ENCODE data around the gene QTRT2.

Gene QTRT2

GRCh38 chr3:114122027-114122709 lies 65.6 kb downstream of the QTRT2 start:
- no peak for DNase-seq (ENCODE audit: low read depth in 2 of 2)

GRCh38 chr3:114126461-114126860 lies 69.9 kb downstream of the QTRT2 start:
- no peak for DNase-seq (ENCODE audit: low read depth in 2 of 2)

GRCh38 chr3:114127517-114127916 lies 71.0 kb downstream of the QTRT2 start:
- no peak for DNase-seq (ENCODE audit: low read depth in 2 of 2)

DNA sequence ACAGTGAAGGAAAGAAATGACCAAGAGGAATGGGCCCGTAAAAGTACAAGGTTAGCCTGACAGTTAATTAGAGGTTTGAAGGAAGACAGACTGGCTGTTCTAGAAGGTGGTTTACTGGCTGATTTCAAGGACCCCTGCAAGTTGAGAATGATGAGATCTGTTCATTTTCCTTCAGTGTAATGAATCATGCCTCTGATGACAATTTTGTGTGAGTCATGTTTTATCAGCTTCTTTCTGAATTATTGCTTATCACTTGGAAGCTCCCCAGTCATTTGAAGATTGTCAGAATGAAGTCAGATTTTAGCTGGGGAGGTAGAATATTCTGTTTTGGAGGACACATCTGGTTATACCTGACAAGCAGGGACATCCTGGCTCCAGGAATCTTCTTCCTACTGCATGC lies 71.7 kb downstream of the QTRT2 start:
- no peak for DNase-seq (ENCODE audit: low read depth in 2 of 2)

DNA sequence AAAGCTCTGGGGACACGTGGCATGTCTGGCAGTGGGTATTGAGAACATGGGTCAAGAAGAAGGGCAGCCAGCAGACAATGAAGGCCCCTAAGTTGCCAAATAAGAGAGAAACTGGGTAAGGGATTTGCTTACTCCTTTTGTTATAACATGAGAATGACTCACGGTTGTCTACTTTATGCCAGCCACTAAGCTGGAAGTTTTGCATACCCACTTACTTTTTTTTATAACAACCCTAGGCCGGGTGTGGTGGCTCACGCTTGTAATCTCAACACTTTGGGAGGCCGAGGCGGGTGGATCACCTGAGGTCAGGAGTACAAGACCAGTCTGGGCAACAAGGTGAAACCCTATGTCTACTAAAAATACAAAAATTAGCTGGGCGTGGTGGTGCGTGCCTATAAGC lies 72.3 kb downstream of the QTRT2 start:
- no peak for DNase-seq (ENCODE audit: low read depth in 2 of 2)

DNA sequence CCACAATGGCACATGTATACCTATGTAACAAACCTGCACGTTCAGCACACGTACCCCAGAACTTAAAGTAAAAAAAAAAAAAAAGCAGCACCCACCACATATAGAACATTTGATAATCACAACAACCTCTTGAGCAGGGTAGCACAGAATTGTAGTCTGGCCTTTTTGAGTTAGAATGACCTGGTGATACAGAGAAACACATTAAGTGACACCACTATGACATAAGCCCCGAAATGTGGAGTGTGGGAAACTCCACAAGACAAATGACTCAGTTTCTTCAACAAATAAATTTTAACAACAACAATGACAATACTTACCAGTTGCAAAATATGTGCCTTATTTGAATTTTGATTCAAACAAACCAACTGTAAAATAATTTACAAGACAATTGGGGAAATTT lies 76.0 kb downstream of the QTRT2 start:
- no peak for DNase-seq (ENCODE audit: low read depth in 2 of 2)

GRCh38 chr3:114133947-114134346 lies 77.4 kb downstream of the QTRT2 start:
- DNase-seq (ENCODE audit: low read depth in 2 of 2) = no peak

All from stimulated activated CD4-positive, alpha-beta T cell treated with anti-CD3 and anti-CD28 coated beads, Interleukin-12 subunit alpha, Interleukin-12 subunit beta, amount 100 ng/mL, for 24 hours (primary cell).